H1 (cell line): ENCODE data around the gene COCH. TPM values are rescaled to one million over a fixed set of nuclear protein-coding genes. Genes with fewer than 3 reads are reported as not detected.

Experiments
- SIN3A ChIP-seq, 2 experiments: IDR thresholded peaks in 1 of 2; conservative IDR thresholded peaks in 1 of 2; 2 replicates each; pipeline ENCODE4 v1.6.1; 2011 to 2012; ENCODE audit warnings: low read length in 2 of 2, improper control_type of control experiment in 1 of 2, low read depth in 1 of 2, mild to moderate bottlenecking in 1 of 2
- ZNF274 ChIP-seq: IDR thresholded peaks from 2 replicates; pipeline ENCODE4 v1.7.0; 2012; ENCODE audit warnings: low read length, borderline replicate concordance; ENCODE audit errors: extremely low read depth
- polyA plus RNA-seq, 7 experiments: library from polyadenylated mRNA; depleted of rRNA in 3 of 7; stranded (reverse) in 5 of 7; unstranded in 2 of 7; fragments of >200 nt in 5 of 7; fragments of 200-250 nt in 2 of 7; gene quantifications; 1 replicate in 5 of 7; 2 replicates in 1 of 7; 4 replicates in 1 of 7; pipeline versions ENCODE4 v1.2.1 to v1.2.3, GENCODE V29; 2011 to 2013; ENCODE audit warnings: missing spikeins in 2 of 7, mixed read lengths in 2 of 7
- total RNA-seq: library from RNA; stranded (reverse); fragmentation: NEBNext Ultra II Directional; extraction: Animal tissue kit (Norgen Biotek cat#: 25700); gene quantifications from 2 replicates; pipeline ENCODE4 v1.2.1, GENCODE V29; 2021
- TF ChIP-seq, protein P1 (sequence below), 3 experiments: IDR thresholded peaks; 1 replicate in 2 of 3; 2 replicates in 1 of 3; pipeline versions ENCODE4 v1.5.1 to v1.6.1; 2011; ENCODE audit warnings: low read length in 3 of 3, mild to moderate bottlenecking in 3 of 3, inconsistent platforms in 2 of 3, low read depth in 1 of 3, moderate library complexity in 1 of 3; ENCODE audit not compliant: insufficient read depth in 1 of 3; ENCODE audit errors: control extremely low read depth in 1 of 3

The COCH gene
- total and polyA plus RNA-seq, 2 of the 8 experiments (the other 6 are each of a cell fraction or from before 2014, with no cell fraction given): 12.9 to 30.8 TPM

DNA sequence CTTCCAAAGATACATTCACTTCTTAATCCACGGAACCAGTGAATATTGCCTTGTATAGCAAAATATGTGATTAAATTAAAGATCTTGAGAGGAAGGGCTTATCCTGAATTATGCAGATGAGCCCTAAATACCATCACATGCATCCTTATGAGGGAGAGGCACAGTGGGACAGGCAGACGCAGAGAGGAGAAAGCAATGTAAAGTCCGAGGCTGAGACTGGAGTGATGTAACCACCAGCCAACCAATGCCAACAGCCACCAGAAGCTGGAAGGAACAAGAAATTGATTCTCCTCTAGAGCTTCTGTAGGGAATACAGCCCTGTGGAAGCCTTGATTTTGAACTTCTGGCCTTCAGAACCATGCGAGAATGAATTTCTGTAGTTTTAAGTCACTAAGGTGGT, 44.5 kb upstream of the COCH start (continued):
- TF ChIP-seq SIN3A (conservative IDR thresholded peaks at IDR 0.05 in 1 of 2, IDR thresholded peaks at IDR 0.05 in 1 of 2; ENCODE audit: low read depth in 1 of 2, low read length in 2 of 2): no peak
- TF ChIP-seq ZNF274: no peak
- TF ChIP-seq, protein P1, sequence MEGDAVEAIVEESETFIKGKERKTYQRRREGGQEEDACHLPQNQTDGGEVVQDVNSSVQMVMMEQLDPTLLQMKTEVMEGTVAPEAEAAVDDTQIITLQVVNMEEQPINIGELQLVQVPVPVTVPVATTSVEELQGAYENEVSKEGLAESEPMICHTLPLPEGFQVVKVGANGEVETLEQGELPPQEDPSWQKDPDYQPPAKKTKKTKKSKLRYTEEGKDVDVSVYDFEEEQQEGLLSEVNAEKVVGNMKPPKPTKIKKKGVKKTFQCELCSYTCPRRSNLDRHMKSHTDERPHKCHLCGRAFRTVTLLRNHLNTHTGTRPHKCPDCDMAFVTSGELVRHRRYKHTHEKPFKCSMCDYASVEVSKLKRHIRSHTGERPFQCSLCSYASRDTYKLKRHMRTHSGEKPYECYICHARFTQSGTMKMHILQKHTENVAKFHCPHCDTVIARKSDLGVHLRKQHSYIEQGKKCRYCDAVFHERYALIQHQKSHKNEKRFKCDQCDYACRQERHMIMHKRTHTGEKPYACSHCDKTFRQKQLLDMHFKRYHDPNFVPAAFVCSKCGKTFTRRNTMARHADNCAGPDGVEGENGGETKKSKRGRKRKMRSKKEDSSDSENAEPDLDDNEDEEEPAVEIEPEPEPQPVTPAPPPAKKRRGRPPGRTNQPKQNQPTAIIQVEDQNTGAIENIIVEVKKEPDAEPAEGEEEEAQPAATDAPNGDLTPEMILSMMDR (IDR thresholded peaks at IDR 0.05; ENCODE audit: control extremely low read depth in 1 of 3, insufficient read depth in 1 of 3, low read depth in 1 of 3, low read length in 3 of 3): no peak
- TF ChIP-seq, all 59 proteins: peak for 0
